Prostate gland (tissue), 2 donors: ENCODE results near the gene ELL3. TPM values are rescaled to one million over a fixed set of nuclear protein-coding genes. Genes with fewer than 3 reads are reported as not detected.
A peak's percentile ranks its signal among the peaks of the same experiment; 100 is the strongest.

ENCODE experiments used
- DNase-seq: peaks from one replicate; pipeline ENCODE4 v3.0.0-alpha.2; 2019; ENCODE audit warnings: low spot score
- H3K27ac ChIP-seq, 2 donors: fragments of 200-600 bp; sonication (generic); 2 replicates each; pipeline ENCODE4 v1.5.1; 2017 to 2019
- H3K27me3 ChIP-seq: fragments of 200-600 bp; sonication (generic); replicated peaks from 2 replicates; pipeline ENCODE4 v1.5.1; 2019; ENCODE audit not compliant: insufficient read depth
- H3K36me3 ChIP-seq, 2 donors: fragments of 200-600 bp; sonication (generic); 1 replicate in 1 of 2; 2 replicates in 1 of 2; pipeline versions ENCODE4 v1.5.1 to v1.8.1; 2017 to 2019
- H3K4me1 ChIP-seq: fragments of 200-600 bp; sonication (generic); replicated peaks from 2 replicates; pipeline ENCODE4 v1.5.1; 2019
- H3K4me3 ChIP-seq, 2 donors: fragments of 200-600 bp; sonication (generic); 2 replicates each; pipeline ENCODE4 v1.5.1; 2017 to 2019
- H3K9me3 ChIP-seq: fragments of 200-600 bp; sonication (generic); 2 replicates; pipeline ENCODE4 v1.5.1; 2017
- CTCF ChIP-seq, 4 experiments: fragments of 200-600 bp in 2 of 4; fragments of 450-650 bp in 2 of 4; sonication (generic) in 2 of 4; IDR thresholded peaks; 1 replicate in 3 of 4; 2 replicates in 1 of 4; pipeline ENCODE4 v1.5.1; 2016 to 2019; ENCODE audit warnings: antibody characterized with exemption in 4 of 4, mild to moderate bottlenecking in 2 of 4, moderate library complexity in 2 of 4
- POLR2A ChIP-seq: fragments of 450-650 bp; IDR thresholded peaks from one replicate; pipeline ENCODE4 v1.6.1; 2016; ENCODE audit warnings: antibody characterized with exemption, mild to moderate bottlenecking
- POLR2AphosphoS5 ChIP-seq: sonication (generic); formaldehyde crosslinking; IDR thresholded peaks from one replicate; pipeline ENCODE4 v1.6.1; 2017; ENCODE audit warnings: antibody characterized with exemption
- WGBS: methylation state at CpG from one replicate; pipeline ENCODE4 v1.1.5; 2018; 5-methylcytosine and 5-hydroxymethylcytosine counted together
- intact Hi-C: fragments of 100-400 bp; cut with DNase I; formaldehyde crosslinking; loops from one replicate; pipeline ENCODE4 v1.14.2; 2022
- total RNA-seq, 2 donors: library from RNA; depleted of rRNA; stranded (reverse); fragments of >200 nt; gene quantifications; one replicate each; pipeline ENCODE4 v1.1.0, GENCODE V29; 2016

Gene ELL3
- total RNA-seq, 2 donors from 2014 or later, result 4.7 to 7.7 TPM

GRCh38 chr15:43789409-43789808, 12.6 kb upstream of the ELL3 start:
- H3K4me3 ChIP-seq, result no peak overlapping the region
- peaks cover 2 to 5% of the 10 kb centered on the region in 2 donors for H3K36me3 ChIP-seq
- intact Hi-C loops, result no loop called here
- peaks cover 11% of the 10 kb centered on the region for H3K4me1 ChIP-seq
- H3K27ac ChIP-seq, result no peak overlapping the region
- H3K27me3 ChIP-seq, result no peaks in the 10 kb centered on the region
- DNase-seq, result no peak
- TF ChIP-seq POLR2AphosphoS5, result no peak
- TF ChIP-seq POLR2A, result no peak
- no peak for TF ChIP-seq CTCF (IDR thresholded peaks at IDR 0.05)
- H3K9me3 ChIP-seq, result no peaks in the 10 kb centered on the region
- 97% methylated on average over 3 of the region's 3 CpGs for WGBS

DNA sequence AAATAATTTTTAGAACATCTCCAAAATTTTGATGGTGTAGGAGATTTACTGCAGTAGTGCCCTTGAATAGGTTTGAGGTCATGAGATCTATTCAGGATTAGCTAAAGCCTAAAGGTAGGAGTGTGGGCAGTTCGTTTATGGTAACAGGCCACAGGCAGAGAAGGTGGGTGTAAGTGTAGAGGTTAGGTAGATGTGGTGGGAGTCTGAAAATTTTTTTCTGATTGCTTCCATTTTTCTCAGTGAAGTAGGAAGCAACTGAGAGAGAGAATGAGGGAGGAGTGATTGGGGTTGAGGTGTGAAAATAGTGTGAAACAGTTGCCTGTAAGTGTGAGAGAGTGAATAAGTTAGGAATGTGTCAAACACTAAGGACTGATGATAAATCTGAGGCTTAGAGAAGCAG, 2.2 kb upstream of the ELL3 start:
- DNase-seq, result no peak
- Histone ChIP-seq H3K27me3 (no peaks in the 10 kb centered on the region), H3K4me1 (no peaks in the 10 kb centered on the region), H3K27ac (no peak overlapping the region), H3K4me3 (no peak overlapping the region), H3K36me3 (no peaks in the 10 kb centered on the region), H3K9me3 (no peaks in the 10 kb centered on the region)
- WGBS, result 92% methylated on average over 1 of the region's 1 CpG
- TF ChIP-seq POLR2A (no peak), CTCF (IDR thresholded peaks at IDR 0.05) (no peak), POLR2AphosphoS5 (no peak)
- intact Hi-C loops, result no loop called here

- peak overlapping the region; percentile 93 to 97 for H3K27ac ChIP-seq
- intact Hi-C loops, result no loop called here
- H3K36me3 ChIP-seq, result no peaks in the 10 kb centered on the region
- H3K27me3 ChIP-seq, result no peaks in the 10 kb centered on the region
- TF ChIP-seq POLR2A, result peak; percentile 37
- TF ChIP-seq POLR2AphosphoS5, result no peak
- TF ChIP-seq CTCF (IDR thresholded peaks at IDR 0.05), result peak; percentile 32 to 88 (median 64)
- 2% methylated on average over 31 of the region's 31 CpGs for WGBS
- H3K4me1 ChIP-seq, result no peaks in the 10 kb centered on the region
- DNase-seq, result peak; percentile 71
- no peaks in the 10 kb centered on the region for H3K9me3 ChIP-seq
- H3K4me3 ChIP-seq, result peak overlapping the region; percentile 54 to 56
Observed at GRCh38 chr15:43777267-43777914, 625 bp upstream of the ELL3 start.

GRCh38 chr15:43776101-43776717, 557 bp downstream of the ELL3 start:
- Histone ChIP-seq H3K4me1 (no peaks in the 10 kb centered on the region), H3K4me3 (peak overlapping the region; percentile 54 to 56), H3K27me3 (no peaks in the 10 kb centered on the region), H3K27ac (peak overlapping the region; percentile 93 to 97), H3K9me3 (no peaks in the 10 kb centered on the region), H3K36me3 (no peaks in the 10 kb centered on the region)
- intact Hi-C loops, result no loop called here
- no peak for TF ChIP-seq CTCF (IDR thresholded peaks at IDR 0.05)
- no peak for TF ChIP-seq POLR2A
- no peak for TF ChIP-seq POLR2AphosphoS5
- DNase-seq, result no peak
- 36% methylated on average over 28 of the region's 35 CpGs for WGBS
